Measurements from ENCODE around the gene NR6A1. TPM values are rescaled to one million over a fixed set of nuclear protein-coding genes. Genes with fewer than 3 reads are reported as not detected.

NR6A1 gene
- polyA plus RNA-seq, 1 experiment: 0.25 TPM

DNA sequence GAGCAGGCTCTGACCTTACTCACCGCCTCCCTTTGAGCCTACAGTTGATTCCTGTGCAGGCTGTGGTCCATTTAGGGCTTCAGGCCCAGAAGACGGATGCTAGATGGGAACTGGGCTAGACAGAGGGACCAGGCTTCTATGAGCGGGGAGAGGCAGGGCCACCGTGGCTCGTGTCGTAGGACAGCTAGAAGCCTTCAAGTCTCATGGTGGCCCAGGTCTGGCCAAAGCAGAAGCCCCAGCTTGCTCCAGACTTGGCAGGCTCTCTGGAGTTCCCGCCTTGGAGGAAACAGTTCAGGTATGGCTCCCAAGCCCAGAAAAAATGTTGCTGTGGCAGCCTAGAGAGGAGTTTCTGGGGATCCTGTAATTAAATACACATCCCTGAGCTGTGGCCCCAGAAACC lies 253.0 kb downstream of the NR6A1 start:
- ChIA-PET POLR2A (no interaction called here), CTCF (interaction anchor here (1.4 kb wide), 1 partner anchor 19 kb away, joined by 5 read pairs; no protein-coding TSS in a partner anchor)
- Histone ChIP-seq H3K36me3 (ENCODE audit: control insufficient read depth, insufficient read depth, low read length) (no peaks in the 10 kb centered on the region), H3K4me3 (ENCODE audit: low read depth, low read length) (no peak overlapping the region), H3K27me3 (ENCODE audit: control insufficient read depth, insufficient read depth, low read length) (peaks cover 12% of the 10 kb centered on the region)
- TF ChIP-seq CTCF (IDR thresholded peaks at IDR 0.05; ENCODE audit: insufficient read depth, low read depth, low read length): no peak
- no peak for DNase-seq (ENCODE audit: low read depth)

DNA sequence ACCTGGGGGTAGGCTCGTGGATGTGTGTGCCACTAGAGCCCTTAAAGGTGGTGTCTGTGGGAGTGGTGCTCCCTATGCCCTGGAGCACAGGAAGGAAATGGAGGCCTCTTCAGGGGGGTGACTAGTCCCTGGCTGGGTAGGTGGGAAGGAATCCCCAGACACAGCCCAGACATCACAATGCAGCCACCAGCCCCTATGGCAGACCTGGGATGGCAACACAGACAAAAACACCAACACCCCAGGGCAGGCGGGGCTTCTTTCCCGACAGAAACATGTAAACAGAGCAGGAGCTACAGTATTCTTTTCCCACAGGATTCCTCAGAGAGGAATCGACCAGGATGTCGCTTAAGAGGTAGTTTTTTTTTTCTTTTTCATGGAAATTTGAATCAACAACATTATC lies 253.5 kb downstream of the NR6A1 start:
- ChIA-PET POLR2A (no interaction called here), CTCF (interaction anchor here (1.4 kb wide), 1 partner anchor 20 kb away, joined by 5 read pairs; no protein-coding TSS in a partner anchor)
- no peak for TF ChIP-seq CTCF (IDR thresholded peaks at IDR 0.05; ENCODE audit: insufficient read depth, low read depth, low read length)
- DNase-seq (ENCODE audit: low read depth): no peak
- Histone ChIP-seq H3K27me3 (ENCODE audit: control insufficient read depth, insufficient read depth, low read length) (peaks cover 10% of the 10 kb centered on the region), H3K4me3 (ENCODE audit: low read depth, low read length) (no peak overlapping the region), H3K36me3 (ENCODE audit: control insufficient read depth, insufficient read depth, low read length) (no peaks in the 10 kb centered on the region)

GRCh38 chr9:124514874-124515273 lies 256.2 kb downstream of the NR6A1 start:
- no peaks in the 10 kb centered on the region for H3K36me3 ChIP-seq (ENCODE audit: control insufficient read depth, insufficient read depth, low read length)
- no peak overlapping the region for H3K4me3 ChIP-seq (ENCODE audit: low read depth, low read length)
- H3K27me3 ChIP-seq (ENCODE audit: control insufficient read depth, insufficient read depth, low read length): peaks cover 9% of the 10 kb centered on the region
- no peak for DNase-seq (ENCODE audit: low read depth)
- TF ChIP-seq CTCF (IDR thresholded peaks at IDR 0.05; ENCODE audit: insufficient read depth, low read depth, low read length): no peak
- POLR2A ChIA-PET: no interaction called here
- CTCF ChIA-PET: interaction anchor here (0.9 kb wide), 1 partner anchor 22 kb away, joined by 3 read pairs; no protein-coding TSS in a partner anchor

DNA sequence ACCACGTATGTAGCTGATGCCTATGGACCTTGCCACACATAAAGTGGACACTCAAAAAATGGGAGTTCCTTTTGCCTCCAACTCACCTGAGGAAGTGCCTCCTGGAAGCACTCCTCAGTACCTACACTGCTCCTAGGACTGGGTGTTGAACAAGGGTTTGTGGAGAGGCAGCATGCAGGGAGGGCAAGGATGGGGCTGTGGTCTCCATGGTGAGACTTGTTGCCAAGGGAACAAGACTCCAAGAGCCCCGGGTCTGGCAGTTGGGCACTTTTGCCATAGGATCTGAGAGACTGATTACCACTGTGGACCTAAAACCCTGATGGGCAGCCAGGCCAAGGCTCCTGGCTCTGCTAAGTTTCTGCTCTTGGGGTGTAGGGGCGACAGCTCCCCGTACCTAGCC lies 257.0 kb downstream of the NR6A1 start:
- TF ChIP-seq CTCF (IDR thresholded peaks at IDR 0.05; ENCODE audit: insufficient read depth, low read depth, low read length): no peak
- H3K27me3 ChIP-seq (ENCODE audit: control insufficient read depth, insufficient read depth, low read length): peaks cover 6% of the 10 kb centered on the region
- ChIA-PET CTCF (no interaction called here), POLR2A (no interaction called here)
- no peak overlapping the region for H3K4me3 ChIP-seq (ENCODE audit: low read depth, low read length)
- DNase-seq (ENCODE audit: low read depth): no peak
- H3K36me3 ChIP-seq (ENCODE audit: control insufficient read depth, insufficient read depth, low read length): no peaks in the 10 kb centered on the region

DNA sequence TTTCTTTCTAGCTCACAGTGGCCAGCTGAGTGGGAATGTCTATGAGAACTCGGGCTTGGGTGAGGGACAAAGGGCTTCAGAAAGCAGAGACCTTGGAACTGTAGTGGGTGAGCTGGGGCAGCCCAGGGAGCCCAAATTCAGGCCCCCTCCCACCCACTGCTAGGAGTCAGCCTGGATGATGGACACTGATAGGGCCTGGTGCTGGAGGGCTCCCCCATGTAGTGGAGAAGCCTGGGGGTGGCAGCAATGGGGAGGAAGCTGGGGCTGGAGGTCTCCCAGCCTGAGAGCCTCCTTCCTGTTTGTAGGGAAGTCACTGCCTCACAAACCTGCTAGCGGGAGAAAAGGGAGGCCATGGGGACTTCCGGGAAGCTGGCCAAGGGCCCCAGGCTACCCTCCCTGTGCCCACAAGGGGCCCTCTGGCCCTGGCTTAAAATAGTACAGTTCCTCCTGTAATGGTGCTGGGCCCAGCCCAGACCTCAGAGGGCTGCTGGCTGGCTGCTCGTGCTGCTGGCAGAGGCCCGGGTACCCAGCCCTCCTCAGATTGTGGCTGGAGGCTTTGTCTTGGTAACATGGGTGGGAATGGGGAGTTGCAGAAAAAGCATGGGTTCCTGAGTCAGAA lies 257.6 kb downstream of the NR6A1 start:
- ChIA-PET CTCF (interaction anchor here (1.6 kb wide), 1 partner anchor 10 kb away, joined by 4 read pairs; no protein-coding TSS in a partner anchor), POLR2A (no interaction called here)
- Histone ChIP-seq H3K4me3 (ENCODE audit: low read depth, low read length) (no peak overlapping the region), H3K27me3 (ENCODE audit: control insufficient read depth, insufficient read depth, low read length) (peaks cover 6% of the 10 kb centered on the region), H3K36me3 (ENCODE audit: control insufficient read depth, insufficient read depth, low read length) (no peaks in the 10 kb centered on the region)
- no peak for TF ChIP-seq CTCF (IDR thresholded peaks at IDR 0.05; ENCODE audit: insufficient read depth, low read depth, low read length)
- no peak for DNase-seq (ENCODE audit: low read depth)

All from BJ (cell line).